HG03097 (cell line): Measurements from ENCODE around the gene NFASC.

ENCODE experiments used
- ATAC-seq: cut with Tn5 transposase; IDR thresholded peaks from one replicate; pipeline ENCODE4 v1.9.1; 2021; ENCODE audit not compliant: unreplicated experiment, low FRiP score

The NFASC gene

GRCh38 chr1:204885790-204886189 lies 15.1 kb downstream of the NFASC start:
- no peak for ATAC-seq

- no peak for ATAC-seq
Observed at GRCh38 chr1:204887846-204888245, 17.2 kb downstream of the NFASC start.

- ATAC-seq = no peak
Observed at GRCh38 chr1:204888294-204888693, 17.6 kb downstream of the NFASC start.

GRCh38 chr1:204889681-204890383 lies 19.2 kb downstream of the NFASC start:
- no peak for ATAC-seq

GRCh38 chr1:204891860-204892259 lies 21.2 kb downstream of the NFASC start:
- no peak for ATAC-seq

- ATAC-seq = no peak
Observed at GRCh38 chr1:204894031-204894430, 23.4 kb downstream of the NFASC start.

GRCh38 chr1:204894606-204895005 lies 23.9 kb downstream of the NFASC start:
- ATAC-seq = no peak

- ATAC-seq = no peak
Observed at GRCh38 chr1:204896023-204896422, 25.4 kb downstream of the NFASC start.

GRCh38 chr1:204896787-204897469 lies 26.3 kb downstream of the NFASC start:
- ATAC-seq = no peak

- ATAC-seq = no peak
Observed at GRCh38 chr1:204900721-204901120, 30.1 kb downstream of the NFASC start.

GRCh38 chr1:204902671-204903070 lies 32.0 kb downstream of the NFASC start:
- no peak for ATAC-seq

GRCh38 chr1:204904228-204904810 lies 33.7 kb downstream of the NFASC start:
- ATAC-seq = no peak

- ATAC-seq = no peak
Observed at GRCh38 chr1:204909109-204909508, 38.4 kb downstream of the NFASC start.

GRCh38 chr1:204915861-204916495 lies 45.3 kb downstream of the NFASC start:
- ATAC-seq = no peak

GRCh38 chr1:204917802-204918201 lies 47.1 kb downstream of the NFASC start:
- ATAC-seq = no peak

- ATAC-seq = no peak
Observed at GRCh38 chr1:204920511-204920910, 49.8 kb downstream of the NFASC start.

- ATAC-seq = no peak
Observed at GRCh38 chr1:204920967-204921366, 50.3 kb downstream of the NFASC start.

GRCh38 chr1:204921855-204922516 lies 51.3 kb downstream of the NFASC start:
- ATAC-seq = no peak

GRCh38 chr1:204923201-204923600 lies 52.5 kb downstream of the NFASC start:
- no peak for ATAC-seq

GRCh38 chr1:204923626-204924012 lies 53.0 kb downstream of the NFASC start:
- no peak for ATAC-seq
